Dedifferentiated amniotic fluid mesenchymal stem cell (primary cell): ENCODE measurements around the gene HOXA7.

Experiments used
- DNase-seq: peaks from one replicate; pipeline ENCODE4 v3.0.0-alpha.2; 2016; ENCODE audit errors: extremely low spot score

HOXA7 gene

GRCh38 chr7:27182285-27182841, 25.9 kb upstream of the HOXA7 start:
- DNase-seq, result no peak

- no peak for DNase-seq
These were observed 25.4 kb upstream of the HOXA7 start for GRCh38 chr7:27181795-27182275.

GRCh38 chr7:27180431-27181420, 24.3 kb upstream of the HOXA7 start:
- DNase-seq, result no peak

GRCh38 chr7:27179503-27180430, 23.3 kb upstream of the HOXA7 start:
- no peak for DNase-seq

- DNase-seq, result no peak
These were observed 22.6 kb upstream of the HOXA7 start for GRCh38 chr7:27179030-27179429.

- DNase-seq, result no peak
These were observed 21.9 kb upstream of the HOXA7 start for GRCh38 chr7:27178366-27178765.

- DNase-seq, result no peak
These were observed 21.4 kb upstream of the HOXA7 start for GRCh38 chr7:27177795-27178320.

GRCh38 chr7:27176962-27177794, 20.7 kb upstream of the HOXA7 start:
- no peak for DNase-seq

GRCh38 chr7:27176524-27176845, 20.0 kb upstream of the HOXA7 start:
- no peak for DNase-seq

- no peak for DNase-seq
These were observed 19.4 kb upstream of the HOXA7 start for GRCh38 chr7:27175626-27176523.

GRCh38 chr7:27174874-27175625, 18.6 kb upstream of the HOXA7 start:
- no peak for DNase-seq

- no peak for DNase-seq
These were observed 17.7 kb upstream of the HOXA7 start, which contains the start of gene HOXA10 for GRCh38 chr7:27173956-27174873. Gene HOXA10 (minus strand): TSS chr7:27174320. CDS start chr7:27174306, 14 bp downstream.

- DNase-seq, result no peak
These were observed 17.1 kb upstream of the HOXA7 start for GRCh38 chr7:27173511-27173955.

- DNase-seq, result no peak
These were observed 16.5 kb upstream of the HOXA7 start for GRCh38 chr7:27172823-27173510.

GRCh38 chr7:27172315-27172774, 15.9 kb upstream of the HOXA7 start:
- DNase-seq, result no peak

GRCh38 chr7:27171637-27172314, 15.3 kb upstream of the HOXA7 start:
- no peak for DNase-seq

- no peak for DNase-seq
These were observed 14.8 kb upstream of the HOXA7 start for GRCh38 chr7:27171325-27171636.
